Smooth muscle cell (in vitro differentiated cells): Measurements from ENCODE around the gene CGRRF1. TPM values are rescaled to one million over a fixed set of nuclear protein-coding genes. Genes with fewer than 3 reads are reported as not detected.

ENCODE experiments used
- DNase-seq: peaks from one replicate; lab custom pipeline; 2025; ENCODE audit not compliant: unreplicated experiment; lab: John Stamatoyannopoulos, UW
- H2AFZ ChIP-seq: fragments of 200-600 bp; sonication (generic); 2 replicates; pipeline ENCODE4 v1.6.0; 2016; ENCODE audit warnings: antibody characterized with exemption, low read depth, mild to moderate bottlenecking
- H3F3A ChIP-seq: fragments of 200-600 bp; sonication (generic); 2 replicates; pipeline ENCODE4 v1.6.0; 2017; ENCODE audit warnings: antibody characterized with exemption, low read depth
- H3K27ac ChIP-seq: fragments of 200-600 bp; sonication (generic); 2 replicates; pipeline ENCODE4 v1.5.1; 2016; ENCODE audit warnings: low read depth, mild to moderate bottlenecking
- H3K27me3 ChIP-seq: fragments of 200-600 bp; sonication (generic); 2 replicates; pipeline ENCODE4 v1.6.1; 2016; ENCODE audit warnings: low read depth, mild to moderate bottlenecking
- H3K36me3 ChIP-seq: fragments of 200-600 bp; sonication (generic); 2 replicates; pipeline ENCODE4 v1.5.1; 2016; ENCODE audit warnings: low read depth
- H3K4me1 ChIP-seq: fragments of 200-600 bp; sonication (generic); 2 replicates; pipeline ENCODE4 v1.5.1; 2016; ENCODE audit warnings: low read depth
- H3K4me2 ChIP-seq: fragments of 200-600 bp; sonication (generic); 2 replicates; pipeline ENCODE4 v1.6.0; 2016; ENCODE audit warnings: mild to moderate bottlenecking
- H3K4me3 ChIP-seq: fragments of 200-600 bp; sonication (generic); 2 replicates; pipeline ENCODE4 v1.5.1; 2016; ENCODE audit warnings: mild to moderate bottlenecking
- H3K79me2 ChIP-seq: fragments of 200-600 bp; sonication (generic); 2 replicates; pipeline ENCODE4 v1.6.0; 2016; ENCODE audit warnings: low read depth, mild to moderate bottlenecking
- H3K9ac ChIP-seq: fragments of 200-600 bp; sonication (generic); 2 replicates; pipeline ENCODE4 v1.6.0; 2016; ENCODE audit warnings: low read depth
- H3K9me3 ChIP-seq: fragments of 200-600 bp; sonication (generic); replicated peaks from 2 replicates; pipeline ENCODE4 v1.5.1; 2016; ENCODE audit warnings: low read depth
- H4K20me1 ChIP-seq: fragments of 200-600 bp; sonication (generic); 2 replicates; pipeline ENCODE4 v1.6.0; 2016; ENCODE audit warnings: low read depth
- CTCF ChIP-seq: fragments of 200-600 bp; sonication (generic); IDR thresholded peaks from 2 replicates; pipeline ENCODE4 v1.5.1; 2017; ENCODE audit warnings: borderline replicate concordance, mild to moderate bottlenecking, antibody characterized with exemption; ENCODE audit not compliant: insufficient read depth, poor library complexity, severe bottlenecking
- WGBS: methylation state at CpG from one replicate; pipeline ENCODE4 v1.1.7; 2016; ENCODE audit warnings: low lambda C conversion rate; 5-methylcytosine and 5-hydroxymethylcytosine counted together
- polyA plus RNA-seq: library from polyadenylated mRNA; unstranded; fragments of >200 nt; fragmentation: Nextera tagmentation; extraction: Ambion mirVana; gene quantifications from 2 replicates; pipeline ENCODE4 v1.2.1, GENCODE V29; 2016
- total RNA-seq: library from RNA; depleted of rRNA; stranded (reverse); fragments of >200 nt; gene quantifications from 2 replicates; pipeline ENCODE4 v1.2.3, GENCODE V29; 2014

The CGRRF1 gene
- total and polyA plus RNA-seq, 2 experiments from 2014 or later, result 20.7 to 30.6 TPM

- H3K4me3 ChIP-seq, result no peak overlapping the region
- H3K36me3 ChIP-seq, result no peaks in the 10 kb centered on the region
- no peaks in the 10 kb centered on the region for H3K27me3 ChIP-seq
Measured at GRCh38 chr14:54470701-54471100, 39.0 kb upstream of the CGRRF1 start.

GRCh38 chr14:54471641-54472040, 38.1 kb upstream of the CGRRF1 start:
- H3K27ac ChIP-seq, result no peak overlapping the region
- H4K20me1 ChIP-seq, result peaks cover 27% of the 10 kb centered on the region
- no peaks in the 10 kb centered on the region for H3K36me3 ChIP-seq
- H3K9me3 ChIP-seq, result peaks cover 6% of the 10 kb centered on the region
- H3K4me2 ChIP-seq, result no peak overlapping the region
- H2AFZ ChIP-seq, result no peak overlapping the region
- peaks cover 6% of the 10 kb centered on the region for H3F3A ChIP-seq
- H3K4me3 ChIP-seq, result no peak overlapping the region
- H3K79me2 ChIP-seq, result no peaks in the 10 kb centered on the region
- no peak overlapping the region for H3K9ac ChIP-seq
- WGBS, result 91% methylated on average over 4 of the region's 4 CpGs
- peaks cover 30% of the 10 kb centered on the region for H3K4me1 ChIP-seq
- no peak for TF ChIP-seq CTCF
- DNase-seq, result no peak
- no peaks in the 10 kb centered on the region for H3K27me3 ChIP-seq

More at GRCh38 chr14:54470701-54471100, 39.0 kb upstream of the CGRRF1 start:
- H4K20me1 ChIP-seq, result peaks cover 17% of the 10 kb centered on the region
- no peak for TF ChIP-seq CTCF
- no peak overlapping the region for H2AFZ ChIP-seq
- H3K27ac ChIP-seq, result no peak overlapping the region
- peaks cover 30% of the 10 kb centered on the region for H3K4me1 ChIP-seq
- DNase-seq, result no peak
- 96% methylated on average over 4 of the region's 4 CpGs for WGBS
- peaks cover 4% of the 10 kb centered on the region for H3F3A ChIP-seq
- H3K79me2 ChIP-seq, result no peaks in the 10 kb centered on the region
- peaks cover 6% of the 10 kb centered on the region for H3K9me3 ChIP-seq
- H3K9ac ChIP-seq, result no peak overlapping the region
- H3K4me2 ChIP-seq, result no peak overlapping the region

- no peak overlapping the region for H3K27ac ChIP-seq
- peaks cover 6% of the 10 kb centered on the region for H3F3A ChIP-seq
- no peak overlapping the region for H2AFZ ChIP-seq
- no peaks in the 10 kb centered on the region for H3K36me3 ChIP-seq
- peaks cover 29% of the 10 kb centered on the region for H4K20me1 ChIP-seq
- 76% methylated on average over 4 of the region's 4 CpGs for WGBS
- no peaks in the 10 kb centered on the region for H3K27me3 ChIP-seq
- H3K4me1 ChIP-seq, result peaks cover 30% of the 10 kb centered on the region
- TF ChIP-seq CTCF, result no peak
- H3K4me2 ChIP-seq, result no peak overlapping the region
- no peak overlapping the region for H3K9ac ChIP-seq
- no peak for DNase-seq
- H3K4me3 ChIP-seq, result no peak overlapping the region
- peaks cover 3% of the 10 kb centered on the region for H3K9me3 ChIP-seq
- H3K79me2 ChIP-seq, result no peaks in the 10 kb centered on the region
Measured at GRCh38 chr14:54472315-54472714, 37.4 kb upstream of the CGRRF1 start.

GRCh38 chr14:54474232-54474793, 35.4 kb upstream of the CGRRF1 start:
- Histone ChIP-seq H3K4me1 (peaks cover 30% of the 10 kb centered on the region), H3K79me2 (no peaks in the 10 kb centered on the region), H3K4me3 (no peak overlapping the region), H2AFZ (no peak overlapping the region), H3K9me3 (no peaks in the 10 kb centered on the region), H3K27me3 (no peaks in the 10 kb centered on the region), H4K20me1 (peaks cover 40% of the 10 kb centered on the region), H3K27ac (peak overlapping the region; percentile 49), H3K9ac (no peak overlapping the region), H3K36me3 (no peaks in the 10 kb centered on the region), H3K4me2 (peak overlapping the region; percentile 12), H3F3A (peaks cover 6% of the 10 kb centered on the region)
- no peak for TF ChIP-seq CTCF
- 52% methylated on average over 2 of the region's 2 CpGs for WGBS
- DNase-seq, result no peak
